ENCODE measurements around the gene TOR2A.
"Not testable (repeated sequence)": the region's sequence is repeated elsewhere in the genome, so short reads cannot be mapped to it uniquely, and the experiment has no call there.

TOR2A gene

GRCh38 chr9:127768698-127769097 lies 33.6 kb upstream of the TOR2A start:
- DNase-seq, result no peak

DNA sequence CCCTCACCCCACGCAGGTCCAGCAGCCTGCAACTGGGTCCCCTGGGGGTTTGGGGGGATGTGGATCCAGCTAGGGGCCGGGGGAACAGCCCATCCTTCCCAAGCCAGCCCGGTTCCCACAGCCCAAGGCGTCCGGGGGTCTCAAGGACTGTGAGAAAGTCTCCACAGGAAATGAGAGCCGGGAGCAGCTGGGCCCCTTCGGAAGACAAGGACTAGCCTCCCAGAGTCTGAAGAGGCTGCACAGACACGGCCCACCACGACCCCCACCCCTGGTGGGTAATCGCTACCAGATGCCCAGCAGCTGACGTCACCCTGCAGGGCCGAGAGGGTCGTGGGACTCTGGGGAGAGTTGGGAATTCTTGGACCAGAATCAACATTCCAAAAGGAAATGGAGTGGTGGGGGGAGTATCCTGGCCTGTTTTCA lies 32.8 kb upstream of the TOR2A start:
- DNase-seq, result no peak

DNA sequence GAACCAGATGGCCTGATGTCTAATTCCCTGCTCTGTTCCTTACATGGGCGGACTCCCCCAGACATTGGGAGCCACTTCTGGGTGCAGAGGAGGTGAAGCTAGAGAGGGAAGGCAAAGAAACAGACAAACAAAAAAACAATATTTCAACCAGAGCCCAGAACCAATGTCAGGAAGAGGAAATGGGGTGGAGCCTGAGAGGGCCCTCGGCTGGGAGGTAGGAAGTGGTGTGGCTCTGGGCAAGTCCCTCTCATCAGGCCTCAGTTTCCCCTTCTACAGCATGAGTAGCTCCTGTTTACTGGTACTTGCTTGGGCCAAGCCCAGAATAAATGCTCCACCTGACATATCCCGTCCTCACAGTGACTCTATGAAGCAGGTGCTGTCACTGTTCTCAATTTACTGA lies 32.3 kb upstream of the TOR2A start:
- DNase-seq, result no peak

- DNase-seq, result no peak
Measured at GRCh38 chr9:127765418-127765817, 30.3 kb upstream of the TOR2A start.

DNA sequence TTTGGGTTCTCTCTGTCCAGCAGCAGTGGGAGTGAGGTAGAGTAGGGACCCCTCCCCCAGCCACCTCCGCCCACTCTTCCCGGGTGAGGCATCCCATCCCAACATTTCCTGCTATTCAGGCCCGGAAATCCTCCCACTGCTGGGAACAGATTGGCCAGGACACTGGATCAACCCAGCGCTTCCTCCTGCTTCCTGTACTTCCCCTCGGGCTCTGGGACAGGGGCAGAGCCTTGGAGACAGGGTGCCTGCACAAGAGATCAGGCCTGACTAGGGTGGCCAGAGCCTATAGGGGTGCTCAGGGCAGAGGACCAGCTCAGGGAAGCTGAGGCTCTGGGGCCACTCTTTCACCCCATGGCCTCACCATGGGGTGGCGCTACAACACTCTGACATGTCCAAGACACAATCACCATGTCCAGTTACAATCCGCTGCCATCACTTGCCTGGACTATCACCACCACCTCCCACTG lies 28.9 kb upstream of the TOR2A start:
- DNase-seq, result no peak

GRCh38 chr9:127762111-127762676 lies 27.1 kb upstream of the TOR2A start:
- DNase-seq, result no peak

- DNase-seq, result no peak
Measured at GRCh38 chr9:127761491-127761956, 26.4 kb upstream of the TOR2A start.

- no peak for DNase-seq
Measured at GRCh38 chr9:127761061-127761460, 26.0 kb upstream of the TOR2A start.

DNA sequence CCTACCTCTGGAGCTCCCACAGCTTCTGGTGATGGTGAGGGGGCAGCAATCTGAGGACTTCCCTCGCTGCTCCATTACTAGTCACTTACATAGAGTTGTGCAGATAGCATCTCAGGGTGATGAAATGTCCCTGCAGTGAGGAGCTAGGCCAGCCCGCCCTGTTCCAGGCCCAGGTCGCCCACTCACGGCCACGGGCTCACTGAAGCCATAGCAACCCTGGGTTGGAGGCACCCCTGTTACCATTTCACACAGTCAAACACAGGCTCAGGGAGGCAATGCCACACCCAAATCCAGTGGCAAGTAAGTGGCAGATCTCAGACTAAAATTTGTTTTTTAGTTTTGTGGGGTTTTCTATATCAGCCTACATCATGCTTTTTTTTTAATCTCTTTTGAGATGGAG lies 23.7 kb upstream of the TOR2A start:
- no peak for DNase-seq

DNA sequence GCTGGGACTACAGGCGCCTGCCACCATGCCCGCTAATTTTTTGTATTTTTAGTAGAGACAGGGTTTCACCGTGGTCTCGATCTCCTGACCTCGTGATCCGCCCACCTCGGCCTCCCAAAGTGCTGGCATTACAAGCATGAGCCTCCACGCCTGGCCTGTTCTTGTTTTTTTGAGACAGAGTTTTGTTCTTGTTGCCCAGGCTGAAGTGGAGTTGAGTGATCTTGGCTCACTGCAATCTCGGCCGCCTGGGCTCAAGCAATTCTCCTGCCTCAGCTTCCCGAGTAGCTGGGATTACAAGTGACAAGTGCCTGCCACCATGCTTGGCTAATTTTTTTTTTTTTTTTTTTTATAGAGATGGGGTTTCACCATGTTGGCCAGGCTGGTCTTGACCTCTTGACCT lies 21.7 kb upstream of the TOR2A start:
- not testable (repeated sequence) for DNase-seq

- DNase-seq, result no peak
Measured at GRCh38 chr9:127756233-127756632, 21.1 kb upstream of the TOR2A start.

- peak; percentile 15 for DNase-seq
Measured at GRCh38 chr9:127755061-127756060, 20.3 kb upstream of the TOR2A start.

- DNase-seq, result no peak
Measured at GRCh38 chr9:127754099-127755060, 19.3 kb upstream of the TOR2A start.

DNA sequence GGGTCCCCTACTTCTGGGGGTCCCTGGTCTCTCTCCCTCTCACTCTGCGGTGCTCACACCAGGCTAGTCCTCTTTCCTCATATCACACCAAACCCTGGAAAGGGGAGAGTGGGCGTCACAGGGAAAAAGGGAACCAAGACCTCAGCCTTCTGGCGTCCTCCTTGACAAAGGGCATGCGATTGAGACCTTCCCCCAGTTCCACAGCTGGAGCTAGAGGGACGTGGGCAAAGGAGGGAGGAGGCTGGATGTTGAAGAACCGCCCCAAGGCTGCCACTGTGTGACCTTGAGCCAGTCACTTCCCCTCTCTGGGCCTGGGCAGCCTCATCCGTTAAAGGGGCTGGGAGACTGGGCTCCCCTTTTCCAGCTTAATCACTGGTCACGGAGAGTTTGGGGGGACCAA lies 18.5 kb upstream of the TOR2A start:
- no peak for DNase-seq

DNA sequence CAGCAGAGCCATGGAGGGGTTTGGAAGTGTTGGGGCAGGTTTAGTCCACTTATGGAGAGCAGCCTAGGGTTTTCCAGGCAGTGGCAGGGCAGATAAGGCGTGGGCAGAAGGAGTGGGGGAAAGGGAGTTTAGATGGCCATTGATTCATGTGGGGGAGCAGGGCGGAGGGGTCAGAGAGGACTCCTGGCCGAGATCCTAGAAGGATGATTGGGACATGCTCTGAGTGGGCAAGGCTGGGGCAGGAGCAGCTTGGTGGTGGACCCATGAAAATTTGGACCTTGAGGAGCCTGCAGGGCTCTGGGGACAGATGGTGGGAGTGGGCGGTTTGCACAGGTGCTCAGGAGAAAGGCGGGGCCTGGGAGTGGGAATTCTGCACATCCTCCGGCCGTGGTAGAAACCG lies 18.1 kb upstream of the TOR2A start:
- DNase-seq, result no peak

DNA sequence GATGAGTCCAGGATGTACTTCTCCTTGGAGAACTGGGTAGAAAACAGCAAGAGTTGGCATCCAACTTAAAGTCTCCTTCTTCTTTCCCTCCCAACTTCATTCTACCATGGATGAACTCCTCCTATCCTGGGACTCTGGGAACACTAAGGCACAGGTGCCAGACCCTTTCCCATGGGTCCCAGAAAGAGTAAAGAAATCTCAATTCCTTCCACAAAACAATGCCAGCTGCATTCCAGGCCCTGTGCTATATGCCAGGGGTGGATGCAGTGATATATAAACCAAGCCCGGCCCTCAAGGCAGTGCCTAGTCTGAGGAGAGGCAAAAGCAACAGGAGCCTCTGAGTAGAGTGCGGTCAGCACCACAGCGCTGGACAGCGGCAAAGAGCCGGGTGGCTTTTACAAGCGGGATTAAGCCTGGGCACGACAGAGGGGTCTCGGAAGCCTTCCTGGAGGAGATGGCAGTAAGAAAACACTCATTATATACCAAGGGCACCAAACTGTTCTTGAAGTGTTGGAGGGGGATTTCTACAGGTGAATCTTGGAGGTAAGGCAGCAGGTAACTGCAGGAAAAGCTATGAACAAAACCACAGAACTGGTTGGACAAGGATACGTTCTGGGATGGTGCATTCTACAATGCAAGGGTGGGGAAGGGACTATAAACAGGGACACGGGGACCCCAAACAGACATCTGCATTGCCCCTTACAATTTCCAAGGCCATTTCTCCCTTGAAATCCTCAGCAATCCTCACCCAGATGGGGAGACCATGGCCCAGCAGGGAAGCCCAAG lies 16.4 kb upstream of the TOR2A start:
- no peak for DNase-seq

DNA sequence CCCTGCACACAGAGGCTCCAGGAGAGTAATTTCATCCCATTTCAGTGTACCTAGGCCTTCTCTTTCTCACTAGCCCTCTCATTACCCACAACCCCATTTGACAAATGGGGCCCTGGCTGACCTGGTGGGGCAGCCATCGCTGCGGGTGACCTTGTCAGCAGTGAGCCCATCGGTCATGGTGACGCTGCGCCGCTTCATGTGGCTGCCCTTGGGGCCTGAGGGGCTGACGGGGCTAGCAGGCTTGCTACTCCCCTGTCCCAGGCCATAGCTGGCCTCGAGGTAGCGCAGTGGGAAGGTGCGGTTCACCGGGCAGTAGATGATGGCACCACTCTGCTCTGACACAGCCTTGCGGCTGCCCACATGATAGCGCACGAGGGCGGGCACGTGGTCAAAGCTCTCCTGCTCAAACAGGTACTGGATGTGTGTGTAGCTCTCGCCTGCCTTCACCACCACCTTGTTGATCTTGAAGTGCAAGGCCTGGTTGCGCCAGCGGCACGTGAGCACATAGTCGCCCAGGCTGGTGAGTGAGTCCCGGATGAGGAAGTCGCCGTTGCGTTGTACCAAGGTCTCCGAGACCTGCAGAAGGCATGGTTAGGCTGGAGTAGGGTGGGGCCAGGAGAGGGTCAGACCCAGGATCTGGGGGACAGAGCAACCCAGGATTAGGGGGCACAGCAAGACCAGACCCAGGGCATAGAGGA lies 14.1 kb upstream of the TOR2A start:
- no peak for DNase-seq

DNA sequence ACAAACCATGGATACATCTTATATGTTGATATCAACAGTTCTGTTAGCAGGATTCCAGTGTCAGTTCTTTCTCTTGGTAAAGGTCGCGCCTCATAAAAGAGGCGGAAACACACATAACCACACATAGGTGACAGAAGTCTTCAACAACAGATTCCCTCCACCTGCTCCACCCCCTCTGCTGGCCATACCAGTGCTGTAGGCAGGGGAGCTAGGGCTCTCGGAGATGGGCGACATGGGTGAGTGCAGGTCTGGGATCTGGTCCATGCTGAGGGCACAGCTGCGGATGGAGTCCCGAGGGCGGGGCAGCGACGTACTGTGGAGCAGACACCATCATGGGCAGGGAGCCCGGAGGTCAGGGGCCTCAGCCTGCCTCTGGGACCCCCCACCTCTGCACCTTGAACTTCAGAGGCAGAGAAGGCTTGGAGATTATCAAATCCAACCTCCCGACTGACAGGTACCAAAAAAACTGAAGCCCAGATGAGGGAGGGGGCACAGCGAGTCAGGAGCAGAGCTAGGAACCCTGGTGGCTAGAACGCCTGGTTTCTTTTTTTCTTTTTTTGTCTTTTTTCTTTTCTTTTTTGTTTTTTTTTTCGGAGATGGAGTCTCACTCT lies 12.0 kb upstream of the TOR2A start:
- DNase-seq, result no peak

DNA sequence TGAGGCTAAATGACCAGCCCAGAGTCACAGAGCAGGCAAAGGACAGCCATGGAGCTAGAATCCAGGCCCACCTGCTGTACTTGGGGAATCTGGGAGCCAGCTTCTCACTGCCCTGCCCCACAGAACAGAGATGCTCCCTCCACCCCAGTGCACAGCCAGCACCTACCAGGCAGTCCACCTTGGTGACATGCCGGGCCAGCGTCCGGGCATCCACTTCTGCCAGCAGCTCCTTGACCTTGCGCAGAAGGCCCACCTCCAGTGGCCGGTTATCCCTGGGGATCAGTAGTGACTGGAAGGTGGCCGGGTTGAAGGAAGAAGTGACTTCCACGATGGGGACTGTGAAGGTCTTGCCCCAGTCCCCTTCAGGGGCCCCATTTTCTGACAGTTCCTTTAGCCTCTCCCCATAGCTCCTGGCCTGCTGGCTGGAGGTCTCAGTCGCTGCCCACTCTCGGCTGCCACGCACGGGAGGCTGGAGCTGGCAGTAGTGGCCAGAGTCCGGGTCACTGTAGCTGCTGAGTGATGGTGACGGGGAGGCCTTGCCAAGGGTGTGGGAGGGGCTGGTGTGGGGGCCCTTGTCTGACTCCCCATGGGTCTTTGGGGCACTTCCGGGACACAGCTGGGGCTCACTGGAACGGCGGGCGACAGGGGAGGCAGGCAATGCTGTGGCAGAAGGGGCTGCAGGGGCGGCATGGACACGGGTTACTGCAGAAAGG lies 9.5 kb upstream of the TOR2A start:
- no peak for DNase-seq

DNA sequence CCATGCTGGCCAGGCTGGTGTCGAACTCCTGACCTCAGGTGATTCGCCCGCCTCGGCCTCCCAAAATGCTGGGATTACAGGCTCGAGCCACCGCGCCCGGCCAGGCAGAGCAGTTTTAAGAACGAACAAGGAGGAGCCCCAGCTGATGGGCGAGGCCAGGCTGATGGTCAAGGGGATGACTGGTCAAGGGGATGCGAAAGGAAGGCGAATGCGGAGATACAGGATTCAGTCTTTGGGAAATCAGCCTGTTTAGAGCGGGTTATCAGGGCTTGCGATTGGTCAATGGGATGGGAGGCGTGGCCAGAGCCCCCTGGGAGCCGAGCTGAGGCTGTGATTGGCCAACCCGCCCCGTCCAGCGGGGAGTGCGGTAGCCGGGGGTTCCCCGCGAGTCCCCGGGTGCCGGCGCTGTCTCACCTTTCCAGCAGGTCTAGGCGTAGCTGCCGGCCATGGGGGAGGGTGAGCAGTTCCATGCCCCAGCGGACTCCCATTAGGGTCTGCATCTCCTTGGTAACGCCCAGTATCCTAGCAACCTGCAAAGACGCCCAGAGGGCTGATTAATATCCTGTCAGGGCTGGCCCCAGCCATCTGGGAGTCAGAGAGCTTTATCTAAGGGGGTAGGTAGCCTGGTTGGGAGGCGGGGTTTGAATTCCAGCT lies 7.5 kb upstream of the TOR2A start:
- DNase-seq, result peak; percentile 75

All from NCI-H748 treated with DMSO at 0.1 percent for 48 hours (cell line).